K562 (cell line): ENCODE results near the gene PKDREJ. TPM values are rescaled to one million over a fixed set of nuclear protein-coding genes. Genes with fewer than 3 reads are reported as not detected.

Experiments
- FOXA3 ChIP-seq, 2 experiments: fragments of 450-650 bp in 1 of 2; sonication (generic) in 1 of 2; formaldehyde crosslinking; IDR thresholded peaks in 1 of 2; conservative IDR thresholded peaks in 1 of 2; 2 replicates each; pipeline versions ENCODE4 v1.4.0 to v1.8.0; 2020 to 2022; ENCODE audit warnings: mild to moderate bottlenecking in 2 of 2, missing genetic modification reagents in 1 of 2
- GATA2 ChIP-seq: sonication (generic); formaldehyde crosslinking; IDR thresholded peaks from 2 replicates; pipeline ENCODE4 v1.4.0; 2020; ENCODE audit warnings: mild to moderate bottlenecking, missing genetic modification reagents
- MAX ChIP-seq: sonication (generic); formaldehyde crosslinking; IDR thresholded peaks from 2 replicates; pipeline ENCODE4 v1.9.0; 2022; ENCODE audit warnings: mild to moderate bottlenecking, missing genetic modification reagents
- MGA ChIP-seq: fragments of 450-650 bp; IDR thresholded peaks from 2 replicates; pipeline ENCODE4 v1.6.1; 2016; ENCODE audit warnings: mild to moderate bottlenecking, moderate library complexity
- SMARCE1 ChIP-seq: fragments of 450-650 bp; IDR thresholded peaks from 2 replicates; pipeline ENCODE4 v1.7.1; 2016; ENCODE audit warnings: mild to moderate bottlenecking
- TCF3 ChIP-seq: sonication (generic); formaldehyde crosslinking; IDR thresholded peaks from 2 replicates; pipeline ENCODE4 v1.4.0; 2020; ENCODE audit warnings: mild to moderate bottlenecking, missing genetic modification reagents
- polyA plus RNA-seq, 8 experiments: library from polyadenylated mRNA; depleted of rRNA in 4 of 8; stranded (reverse) in 5 of 8; unstranded in 3 of 8; fragments of >200 nt; fragmentation: Nextera tagmentation in 2 of 8; fragmentation: Illumina TruSeq in 1 of 8; extraction: Ambion mirVana in 2 of 8; extraction: Trizol in 1 of 8; gene quantifications; 2 replicates each; pipeline versions ENCODE4 v1.2.1 to v1.2.3, GENCODE V29; 2011 to 2014; ENCODE audit warnings: inconsistent platforms in 1 of 8, missing spikeins in 1 of 8
- total RNA-seq, 7 experiments: library from RNA; depleted of rRNA in 6 of 7; stranded (reverse); fragments of >200 nt in 6 of 7; fragmentation: Illumina TruSeq in 2 of 7; extraction: Trizol in 2 of 7; gene quantifications; 2 replicates each; pipeline versions ENCODE4 v1.2.1 to v1.2.3, GENCODE V29; 2011 to 2021; ENCODE audit warnings: low replicate concordance in 1 of 7

The PKDREJ gene
- total and polyA plus RNA-seq, 9 of the 15 experiments (the other 6 are each of a cell fraction or from before 2014, with no cell fraction given) = 0.03 TPM; not detected in 8

GRCh38 chr22:46256358-46256958 lies 6.7 kb downstream of the PKDREJ start (continued):
- TF ChIP-seq MAX (CRISPR knock-in tag) (0 out of 2 replicates have a peak, but pooled peaks have one; percentile 20), SMARCE1 (peak; percentile 24; the same call in 1 of the 2 replicates), TCF3 (peak; percentile 63), GATA2 (peak; percentile 45; the same call in 1 of the 2 replicates), FOXA3 (CRISPR knock-in tag; conservative IDR thresholded peaks at IDR 0.05 in 1 of 2, IDR thresholded peaks at IDR 0.05 in 1 of 2) (peak in 1 of 2 experiments; percentile 81; a peak in 2 of 4 replicates), MGA (peak; percentile 60)
